ENCODE results near the gene SLC22A23.

SLC22A23 gene

DNA sequence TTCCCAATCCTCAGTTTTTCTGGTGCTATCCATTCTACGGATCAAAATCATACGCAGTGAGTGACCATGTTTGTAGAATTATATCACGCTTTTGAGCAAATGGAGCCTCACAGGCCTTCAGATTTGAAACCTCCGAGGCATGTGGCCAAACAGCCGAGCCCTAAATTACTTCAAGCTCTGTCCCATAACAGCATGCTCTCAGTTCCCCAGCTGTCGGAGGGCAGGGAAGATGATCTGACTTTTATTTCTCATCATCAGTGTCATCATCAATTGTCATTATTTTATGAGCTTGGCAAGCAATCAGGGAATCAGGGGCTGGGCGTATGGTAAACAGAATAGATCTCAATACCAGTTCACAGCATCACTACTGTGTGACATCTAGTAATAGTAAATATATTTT is 124.9 kb downstream of the SLC22A23 start:
- no peak for ATAC-seq
- DNase-seq: no peak

DNA sequence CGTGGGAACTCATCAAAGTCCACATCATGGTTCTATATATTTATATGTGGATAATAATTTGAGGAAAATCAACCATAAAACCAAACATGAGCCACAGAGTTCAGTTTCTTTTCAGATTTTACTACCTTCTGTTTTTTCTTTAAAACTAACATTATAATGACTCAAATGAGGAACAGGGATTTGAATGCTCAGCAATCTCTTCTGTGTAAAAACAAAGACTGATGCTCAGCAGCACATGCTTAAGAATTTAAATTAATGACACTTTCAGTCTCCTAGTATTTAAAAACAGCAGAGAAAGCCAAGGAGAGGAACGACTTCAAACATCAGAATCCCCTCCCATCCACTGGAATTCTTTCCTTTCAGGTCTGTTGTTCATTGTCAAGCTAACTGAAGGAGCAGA is 125.4 kb downstream of the SLC22A23 start:
- DNase-seq (no peak), ATAC-seq (no peak)

- no peak for DNase-seq
Measured at GRCh38 chr6:3330199-3330598, 126.7 kb downstream of the SLC22A23 start.

GRCh38 chr6:3329393-3330051 is 127.3 kb downstream of the SLC22A23 start:
- ATAC-seq (no peak), DNase-seq (no peak)

More at GRCh38 chr6:3330199-3330598, 126.7 kb downstream of the SLC22A23 start:
- no peak for ATAC-seq

- ATAC-seq: no peak
- no peak for DNase-seq
Measured at GRCh38 chr6:3328796-3329195, 128.1 kb downstream of the SLC22A23 start.

GRCh38 chr6:3328145-3328544 is 128.7 kb downstream of the SLC22A23 start:
- ATAC-seq (no peak), DNase-seq (no peak)

GRCh38 chr6:3327403-3327802 is 129.4 kb downstream of the SLC22A23 start:
- no peak for DNase-seq
- ATAC-seq: no peak

GRCh38 chr6:3326981-3327380 is 129.9 kb downstream of the SLC22A23 start:
- DNase-seq (no peak), ATAC-seq (no peak)

GRCh38 chr6:3326184-3326971 is 130.5 kb downstream of the SLC22A23 start:
- ATAC-seq: no peak
- no peak for DNase-seq

GRCh38 chr6:3325210-3325609 is 131.6 kb downstream of the SLC22A23 start:
- ATAC-seq (no peak), DNase-seq (no peak)

DNA sequence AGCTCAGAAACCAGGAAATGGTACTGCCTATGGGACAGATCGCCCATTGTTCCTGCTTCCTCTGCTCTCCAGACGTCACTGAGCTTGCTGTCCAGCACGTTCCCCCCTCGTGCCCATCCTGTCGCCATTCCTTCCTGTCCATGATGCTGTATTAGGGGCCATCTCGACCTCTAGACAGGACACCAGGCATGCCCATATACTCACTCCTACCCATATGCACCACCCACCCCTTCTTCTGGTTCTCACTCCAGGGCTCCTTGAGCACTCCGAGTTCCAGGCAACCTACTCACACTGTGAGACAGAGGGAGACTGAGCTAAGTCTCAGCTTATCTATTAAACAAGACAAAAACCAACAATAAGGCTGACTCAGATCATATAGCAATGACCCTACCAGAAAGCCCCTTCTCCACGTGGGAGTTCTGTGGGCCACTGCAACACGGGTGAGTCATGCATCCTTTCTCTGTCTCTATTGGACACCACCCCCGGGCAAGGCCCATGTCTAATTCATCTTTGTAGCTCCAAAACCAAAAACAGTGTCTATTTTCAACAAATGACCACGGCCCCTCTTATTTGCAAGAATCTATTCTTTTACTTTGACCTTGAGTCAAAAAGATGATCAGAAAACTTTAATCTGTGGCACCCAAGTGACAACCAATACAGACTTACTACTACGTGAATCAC is 132.4 kb downstream of the SLC22A23 start:
- peak; percentile 94 for ATAC-seq
- peak; percentile 47 for DNase-seq

- DNase-seq (no peak), ATAC-seq (no peak)
Measured at GRCh38 chr6:3323696-3324261, 133.1 kb downstream of the SLC22A23 start.

DNA sequence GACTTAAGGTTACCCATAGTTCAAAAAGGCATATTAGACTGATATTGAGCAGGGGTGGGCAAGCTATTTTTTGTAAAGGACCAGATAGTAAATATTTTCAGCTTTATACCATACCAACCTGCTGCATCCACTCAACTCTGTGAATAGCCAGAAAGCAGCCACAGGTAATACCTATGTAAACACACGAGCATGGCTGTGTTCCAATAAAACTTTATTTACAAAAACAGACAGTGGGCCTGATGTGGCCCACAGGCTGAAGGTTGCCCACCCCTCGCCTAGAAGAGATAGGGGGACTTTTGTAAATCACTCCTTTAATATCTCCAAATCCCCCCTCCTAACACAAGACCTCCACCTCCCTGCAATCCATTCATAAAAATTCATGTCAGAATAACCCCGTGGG is 133.7 kb downstream of the SLC22A23 start:
- no peak for DNase-seq
- no peak for ATAC-seq

GRCh38 chr6:3322366-3322890 is 134.4 kb downstream of the SLC22A23 start:
- no peak for ATAC-seq
- DNase-seq: no peak

GRCh38 chr6:3321875-3322274 is 135.0 kb downstream of the SLC22A23 start:
- DNase-seq: no peak
- no peak for ATAC-seq

DNA sequence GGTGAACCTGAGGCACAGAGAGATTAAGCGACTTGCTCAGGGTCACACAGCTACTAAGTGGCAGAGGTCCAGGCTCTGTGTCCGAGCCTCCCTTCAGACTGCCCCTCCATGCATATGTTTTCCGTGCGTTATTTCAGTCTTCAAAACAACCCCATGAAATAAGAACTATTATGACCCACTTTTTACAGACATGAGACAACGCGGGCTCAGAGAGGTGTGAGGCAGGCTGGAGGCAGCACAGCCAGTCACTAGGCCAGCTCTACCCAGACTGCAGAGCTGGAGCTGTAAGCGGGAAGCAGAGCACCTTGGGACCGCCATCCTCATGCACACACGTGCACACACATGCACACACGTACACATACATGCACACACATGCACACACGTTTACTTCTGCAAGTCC is 135.8 kb downstream of the SLC22A23 start:
- DNase-seq: no peak
- ATAC-seq: no peak

- DNase-seq (no peak), ATAC-seq (no peak)
Measured at GRCh38 chr6:3320238-3320811, 136.5 kb downstream of the SLC22A23 start.

DNA sequence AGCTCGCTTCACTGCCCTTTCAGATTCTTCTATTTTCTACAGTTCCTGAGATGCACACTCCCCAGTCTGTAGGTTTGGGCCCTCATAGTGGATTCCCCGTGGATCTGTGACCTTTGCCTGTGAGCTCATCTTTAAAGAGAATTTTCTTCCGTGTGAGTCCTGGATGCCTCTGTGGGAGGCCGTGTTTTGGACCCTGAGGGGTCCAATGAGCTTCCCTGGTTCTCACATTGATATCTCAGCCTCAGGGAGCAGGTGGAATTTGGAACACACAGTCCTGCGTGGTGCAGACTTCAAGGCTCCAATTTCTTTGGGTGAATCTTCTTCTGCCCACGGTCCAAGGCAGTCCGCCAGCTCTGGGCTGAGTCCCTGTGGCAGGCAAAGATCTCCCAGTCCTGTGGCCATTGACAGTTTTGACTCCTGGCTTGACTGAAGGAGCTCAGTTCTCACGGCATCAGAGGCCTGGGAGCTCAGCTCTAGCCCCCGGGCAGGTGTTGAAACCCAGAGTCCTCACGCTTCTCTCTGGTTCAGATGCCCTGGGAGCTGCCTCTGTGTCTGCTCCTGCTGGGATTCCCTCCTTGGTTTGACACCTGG is 137.1 kb downstream of the SLC22A23 start:
- no peak for ATAC-seq
- DNase-seq: no peak

DNA sequence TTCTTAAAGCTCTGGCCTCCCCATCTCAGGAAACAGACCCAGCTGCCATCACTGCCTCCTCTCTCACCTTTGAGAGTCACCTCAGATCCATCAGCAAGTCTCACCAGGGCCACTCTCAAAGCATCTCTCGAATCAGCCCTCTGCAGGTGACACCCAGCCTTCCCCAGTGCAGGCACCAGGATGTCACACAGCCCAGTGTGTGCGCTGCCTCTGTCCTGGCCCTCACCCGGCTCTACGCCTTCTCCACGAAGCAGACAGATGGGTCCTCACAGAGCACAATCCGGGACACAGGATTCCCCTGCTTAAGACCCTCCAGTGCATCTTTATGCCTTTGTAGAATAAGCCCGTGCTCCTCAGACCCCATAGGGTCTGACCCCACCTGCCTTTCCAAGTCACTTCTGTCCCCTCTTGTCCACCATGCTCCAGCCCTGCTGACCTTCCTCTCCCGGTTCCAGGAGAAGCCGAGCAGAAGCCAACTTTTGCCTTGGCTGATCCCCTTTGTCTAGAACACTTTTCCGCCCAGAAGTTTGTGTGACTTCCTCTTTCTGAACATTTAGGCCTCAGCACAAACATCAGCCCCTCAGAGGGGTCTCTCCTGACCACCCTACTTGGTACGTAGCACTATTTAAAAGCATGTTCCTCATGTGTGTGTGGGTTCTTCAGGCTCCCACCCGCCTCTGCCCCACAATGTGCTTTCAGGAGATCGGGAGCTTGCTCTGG is 137.9 kb downstream of the SLC22A23 start:
- DNase-seq (no peak), ATAC-seq (no peak)

- DNase-seq (peak; percentile 56), ATAC-seq (peak; percentile 81)
Measured at GRCh38 chr6:3318226-3318625, 138.6 kb downstream of the SLC22A23 start.

DNA sequence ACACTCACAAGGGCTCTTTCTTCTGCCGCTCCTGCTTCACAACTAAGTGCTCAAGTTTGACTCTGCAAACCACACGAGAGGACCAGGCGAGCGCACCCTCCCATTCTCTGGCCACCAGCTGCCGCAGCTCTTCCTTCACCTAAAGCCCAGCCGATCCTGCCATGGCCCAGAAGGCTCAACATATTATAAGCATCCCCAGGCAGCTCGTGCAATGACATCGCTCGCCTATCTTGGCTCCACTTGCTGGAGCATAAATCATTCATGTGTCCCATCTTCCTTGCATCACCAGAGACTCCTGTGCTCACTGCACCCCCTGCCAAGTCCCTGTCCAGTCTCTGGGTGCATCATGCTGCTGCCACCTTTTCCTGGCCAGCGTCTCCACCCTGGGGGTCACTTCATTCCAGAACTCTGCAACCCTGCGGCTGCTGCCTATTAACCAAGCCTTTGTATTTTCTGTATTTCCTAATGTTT is 139.1 kb downstream of the SLC22A23 start:
- ATAC-seq: no peak

More for the DNA sequence above, 139.1 kb downstream of the SLC22A23 start:
- DNase-seq: no peak

All from stimulated activated naive CD8-positive, alpha-beta T cell treated with anti-CD3 and anti-CD28 coated beads, Interleukin-15, Interleukin-2, amounts not matched to agents 100 U/mL and 50 U/mL, for 24 hours (primary cell).